Measurements from ENCODE around the gene HDAC2.

Gene HDAC2

GRCh38 chr6:113908801-113909200 is 62.1 kb downstream of the HDAC2 start:
- no peak for DNase-seq

- no peak for DNase-seq
Measured at GRCh38 chr6:113907102-113907815, 63.7 kb downstream of the HDAC2 start.

DNA sequence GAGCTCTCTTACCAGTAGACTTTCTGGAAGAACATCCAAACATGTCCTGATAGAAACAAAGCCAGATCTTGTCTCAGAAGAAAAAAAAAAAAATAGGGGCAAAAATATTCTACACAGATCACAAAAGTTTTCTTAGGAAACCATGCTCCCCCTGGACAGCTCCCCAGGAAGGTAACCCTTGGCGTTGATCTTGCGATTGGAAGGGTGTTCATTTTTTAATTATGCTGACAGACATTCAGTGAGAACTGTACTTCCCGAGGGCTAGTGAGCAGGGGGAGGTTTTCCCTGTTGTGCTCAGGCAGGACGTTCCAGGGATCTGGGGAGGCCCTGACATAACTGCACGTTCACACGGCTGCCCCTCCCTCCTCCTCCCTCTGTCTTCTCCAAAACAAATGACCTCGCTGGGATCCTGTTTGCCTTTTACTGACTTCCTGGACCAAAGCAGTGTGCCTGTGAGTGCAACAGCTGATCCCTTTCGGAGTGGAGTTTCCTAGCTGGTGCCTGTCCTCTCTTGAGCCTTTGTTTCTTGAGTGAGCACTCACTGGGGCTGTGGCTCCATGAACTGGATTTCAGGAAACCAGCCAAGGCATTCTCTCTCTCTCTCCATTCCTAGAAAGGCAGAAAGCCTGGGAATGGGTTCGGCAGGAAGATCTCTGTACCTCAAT is 67.2 kb downstream of the HDAC2 start:
- DNase-seq: no peak

GRCh38 chr6:113901482-113901881 is 69.5 kb downstream of the HDAC2 start:
- DNase-seq: no peak

- DNase-seq: no peak
Measured at GRCh38 chr6:113894712-113895674, 76.0 kb downstream of the HDAC2 start.

DNA sequence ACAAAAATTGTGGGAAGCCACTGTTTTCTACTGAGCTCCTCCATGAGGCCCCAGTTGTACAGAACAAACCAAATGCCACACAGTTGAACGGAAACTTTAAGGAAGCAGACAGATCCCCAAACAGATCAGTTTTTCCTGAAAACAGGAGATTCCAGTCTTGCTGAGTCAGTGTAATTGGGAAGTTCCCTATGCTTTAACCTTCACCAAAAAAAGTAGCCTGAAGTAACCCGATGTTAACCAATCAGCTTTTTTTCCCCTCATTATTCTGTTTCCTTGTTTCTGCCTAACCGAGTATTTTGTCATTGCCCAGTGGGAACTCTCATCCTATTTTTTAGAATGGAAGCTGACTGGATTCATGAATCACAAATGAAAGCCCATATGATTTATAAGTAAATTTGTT is 77.1 kb downstream of the HDAC2 start:
- DNase-seq: no peak

- DNase-seq: no peak
Measured at GRCh38 chr6:113893451-113893850, 77.5 kb downstream of the HDAC2 start.

GRCh38 chr6:113888956-113889630 is 81.9 kb downstream of the HDAC2 start:
- no peak for DNase-seq

GRCh38 chr6:113888493-113888892 is 82.5 kb downstream of the HDAC2 start:
- no peak for DNase-seq

DNA sequence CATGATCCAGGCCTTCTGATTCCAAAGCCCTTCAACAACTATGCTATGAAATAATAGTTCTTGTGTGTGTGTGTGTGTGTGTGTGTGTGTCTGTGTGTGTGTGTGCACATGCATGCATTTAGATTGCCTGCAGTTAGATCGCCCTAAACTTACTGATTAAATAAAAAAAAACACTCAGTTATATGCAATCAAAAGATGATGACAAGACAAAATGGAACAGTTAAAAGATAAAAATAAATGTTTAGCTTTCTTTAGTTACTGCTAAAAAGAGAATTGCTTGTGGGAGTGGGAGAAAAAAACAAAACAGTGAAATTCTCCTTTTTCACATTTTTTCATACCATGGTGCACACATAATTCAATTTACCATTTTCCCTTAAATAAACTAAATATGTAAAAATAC is 84.4 kb downstream of the HDAC2 start:
- DNase-seq: no peak

- no peak for DNase-seq
Measured at GRCh38 chr6:113884011-113884410, 86.9 kb downstream of the HDAC2 start.
